Thymus (tissue), 14 donors: ENCODE results near the gene MRPS16. TPM values are rescaled to one million over a fixed set of nuclear protein-coding genes. Genes with fewer than 3 reads are reported as not detected.

Source experiments
- DNase-seq, 9 donors: peaks; one replicate each; pipeline ENCODE4 v3.0.0-alpha.2; 2013; ENCODE audit warnings: low spot score in 9 of 9, low read depth in 6 of 9, missing footprints in 1 of 9
- H3K27ac ChIP-seq, 2 donors: one replicate each; pipeline ENCODE4 v1.5.1; 2013; ENCODE audit warnings: control low read depth in 1 of 2, low read depth in 1 of 2, low read length in 1 of 2, mild to moderate bottlenecking in 1 of 2, moderate library complexity in 1 of 2
- H3K27me3 ChIP-seq, 2 donors: one replicate each; pipeline ENCODE4 v1.5.1; 2013; ENCODE audit warnings: low read length in 1 of 2; ENCODE audit not compliant: control insufficient read depth in 2 of 2, insufficient read depth in 1 of 2
- H3K36me3 ChIP-seq, 2 donors: one replicate each; pipeline ENCODE4 v1.5.1; 2013; ENCODE audit warnings: low read length in 1 of 2, mild to moderate bottlenecking in 1 of 2, moderate library complexity in 1 of 2; ENCODE audit not compliant: control insufficient read depth in 2 of 2, insufficient read depth in 2 of 2
- H3K4me1 ChIP-seq, 2 donors: one replicate each; pipeline ENCODE4 v1.5.1; 2013; ENCODE audit warnings: low read length in 2 of 2; ENCODE audit not compliant: control insufficient read depth in 2 of 2, insufficient read depth in 2 of 2
- H3K4me3 ChIP-seq, 2 donors: one replicate each; pipeline ENCODE4 v1.5.1; 2013; ENCODE audit warnings: low read length in 2 of 2, control low read depth in 1 of 2, mild to moderate bottlenecking in 1 of 2
- H3K9me3 ChIP-seq, 2 donors: one replicate each; pipeline ENCODE4 v1.5.1; 2013; ENCODE audit warnings: low read length in 1 of 2, mild to moderate bottlenecking in 1 of 2; ENCODE audit not compliant: control insufficient read depth in 2 of 2, insufficient read depth in 1 of 2
- WGBS: extraction: QIAGEN DNeasy Blood & Tissue Kit; methylation state at CpG from one replicate; pipeline ENCODE4 v1.1.7; 2013; 5-methylcytosine and 5-hydroxymethylcytosine counted together
- long read RNA-seq, 10 donors: transcript quantifications; one replicate each; lab custom pipeline, GENCODE V29; 2026
- polyA plus RNA-seq: library from polyadenylated mRNA; stranded (reverse); fragments of 200-250 nt; gene quantifications from one replicate; pipeline ENCODE4 v1.2.3, GENCODE V29; 2013
- total RNA-seq: library from RNA; stranded (reverse); fragments of 120-200 nt; gene quantifications from one replicate; pipeline ENCODE4 v1.2.4, GENCODE V29; 2013
- donor health status: healthy.

Gene MRPS16
- total RNA-seq (69.6 TPM), polyA plus RNA-seq (67.3 TPM)
- long read RNA-seq, donor 1, transcript MRPS16-202 (3 exons, 2,634 nt), result major isoform, 6 of 6 reads
- long read RNA-seq, donor 1, partial matches to known transcripts, result 0 of 6 reads
- long read RNA-seq, donor 1, other reads (novel, unspliced or antisense), result 0 of 6 reads
- long read RNA-seq, donor 2, result 0 reads
- long read RNA-seq, donor 3, transcript MRPS16-202 (3 exons, 2,634 nt), result major isoform, 81 of 101 reads
- long read RNA-seq, donor 3, partial matches to known transcripts, result 18 of 101 reads
- long read RNA-seq, donor 3, other reads (novel, unspliced or antisense), result 0 of 101 reads
- long read RNA-seq, donor 4, transcript MRPS16-202 (3 exons, 2,634 nt), result major isoform, 21 of 29 reads
- long read RNA-seq, donor 4, partial matches to known transcripts, result 5 of 29 reads
- long read RNA-seq, donor 4, other reads (novel, unspliced or antisense), result 0 of 29 reads
- long read RNA-seq, donor 5, transcript MRPS16-202 (3 exons, 2,634 nt), result major isoform, 82 of 105 reads
- long read RNA-seq, donor 5, partial matches to known transcripts, result 17 of 105 reads
- long read RNA-seq, donor 5, other reads (novel, unspliced or antisense), result 0 of 105 reads
- long read RNA-seq, donor 6, transcript MRPS16-202 (3 exons, 2,634 nt), result major isoform, 49 of 55 reads
- long read RNA-seq, donor 6, partial matches to known transcripts, result 0 of 55 reads
- long read RNA-seq, donor 6, other reads (novel, unspliced or antisense), result 0 of 55 reads
- long read RNA-seq, donor 7, transcript MRPS16-202 (3 exons, 2,634 nt), result major isoform, 36 of 50 reads
- long read RNA-seq, donor 7, partial matches to known transcripts, result 9 of 50 reads
- long read RNA-seq, donor 7, other reads (novel, unspliced or antisense), result 0 of 50 reads
- long read RNA-seq, donor 8, transcript MRPS16-202 (3 exons, 2,634 nt), result major isoform, 27 of 27 reads
- long read RNA-seq, donor 8, partial matches to known transcripts, result 0 of 27 reads
- long read RNA-seq, donor 8, other reads (novel, unspliced or antisense), result 0 of 27 reads
- long read RNA-seq, donor 9, transcript MRPS16-202 (3 exons, 2,634 nt), result major isoform, 34 of 39 reads
- long read RNA-seq, donor 9, partial matches to known transcripts, result 0 of 39 reads
- long read RNA-seq, donor 9, other reads (novel, unspliced or antisense), result 0 of 39 reads
- long read RNA-seq, donor 10, transcript MRPS16-202 (3 exons, 2,634 nt), result major isoform, 45 of 50 reads
- long read RNA-seq, donor 10, partial matches to known transcripts, result 0 of 50 reads
- long read RNA-seq, donor 10, other reads (novel, unspliced or antisense), result 0 of 50 reads

DNA sequence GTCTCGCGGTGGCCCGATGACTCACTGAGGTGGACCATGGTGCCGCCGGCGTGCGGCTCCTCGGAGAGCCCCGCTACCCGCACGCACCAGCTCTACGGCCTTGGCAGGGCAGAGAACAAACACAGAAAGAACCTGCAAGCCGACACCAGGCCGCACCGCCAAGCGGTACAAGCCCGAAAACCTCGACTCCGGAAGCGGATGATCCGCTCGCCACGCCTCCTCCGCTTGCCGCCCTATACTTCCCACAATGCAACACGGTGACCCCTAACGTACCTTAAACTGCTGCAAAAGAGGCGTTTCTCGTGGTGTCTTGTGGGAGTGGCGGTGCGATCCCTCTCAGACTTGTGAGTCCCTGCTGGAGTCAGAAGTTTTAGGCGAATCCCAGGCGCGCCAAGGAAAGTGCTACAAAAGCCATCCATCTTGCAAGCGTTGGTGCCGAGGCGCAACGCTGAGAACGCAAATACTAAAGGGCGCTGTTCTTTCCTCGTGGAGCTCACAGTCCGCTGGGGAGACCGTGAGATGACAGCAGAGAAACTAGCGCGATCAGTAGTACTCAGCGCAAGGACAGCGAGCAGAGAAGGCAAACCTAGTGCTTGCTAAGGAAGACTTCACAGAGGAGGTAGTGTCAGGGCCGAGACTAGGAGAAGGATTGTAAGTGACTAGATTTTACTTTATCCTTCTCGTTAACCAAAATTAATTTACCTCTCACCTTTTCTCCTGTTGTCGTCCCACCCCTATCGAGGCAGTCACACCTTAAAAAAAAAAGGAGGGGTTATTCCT lies at the start of gene MRPS16:
TSS of gene MRPS16 (minus strand) at position 200 of the 780 bp plus-strand sequence. CDS start at position 38, 162 bp downstream.
- no peaks in the 10 kb centered on the region for H3K9me3 ChIP-seq
- H3K4me1 ChIP-seq, result peaks cover 12 to 20% of the 10 kb centered on the region in 2 donors
- H3K4me3 ChIP-seq, result peak within 1 kb of the TSS; percentile 80 to 91
- H3K27ac ChIP-seq, result peak within 1 kb of the TSS; percentile 90 to 96
- H3K36me3 ChIP-seq, result peaks cover 4 to 14% of the 10 kb centered on the region in 2 donors
- DNase-seq, result peak; percentile 89 to 98 (median 96)
- no peaks in the 10 kb centered on the region for H3K27me3 ChIP-seq
- under 1% methylated on average over 51 of the region's 51 CpGs for WGBS

- no peaks in the 10 kb centered on the region for H3K4me1 ChIP-seq
- no peak overlapping the region for H3K27ac ChIP-seq
- no peaks in the 10 kb centered on the region for H3K9me3 ChIP-seq
- DNase-seq, result no peak
- no peaks in the 10 kb centered on the region for H3K36me3 ChIP-seq
- WGBS, result 89% methylated on average over 3 of the region's 3 CpGs
- no peak overlapping the region for H3K4me3 ChIP-seq
- H3K27me3 ChIP-seq, result no peaks in the 10 kb centered on the region
Observed at GRCh38 chr10:73296946-73297345, 44.5 kb upstream of the MRPS16 start.

- Histone ChIP-seq H3K27me3 (no peaks in the 10 kb centered on the region), H3K36me3 (no peaks in the 10 kb centered on the region), H3K4me1 (no peaks in the 10 kb centered on the region), H3K4me3 (no peak overlapping the region), H3K27ac (no peak overlapping the region), H3K9me3 (no peaks in the 10 kb centered on the region)
- no peak for DNase-seq
- 93% methylated on average over 3 of the region's 3 CpGs for WGBS
Observed at GRCh38 chr10:73293461-73293860, 41.0 kb upstream of the MRPS16 start.

DNA sequence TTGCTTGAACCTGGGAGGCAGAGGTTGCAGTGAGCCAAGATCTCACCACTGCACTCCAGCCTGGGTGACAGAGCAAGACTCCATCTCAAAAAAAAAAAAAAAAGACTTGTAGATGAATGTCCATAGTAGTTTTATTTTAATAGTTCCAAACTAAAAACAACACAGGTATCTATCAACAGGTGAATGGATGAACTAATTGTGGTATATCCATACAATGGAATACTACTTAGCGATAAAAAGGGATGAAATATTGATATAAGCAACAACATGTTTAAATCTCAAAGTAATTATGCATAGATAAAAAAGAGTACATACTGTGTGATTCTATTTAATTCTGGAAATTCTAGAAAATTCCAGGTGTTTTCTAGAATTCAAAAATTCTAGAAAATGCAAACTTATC lies 37.5 kb upstream of the MRPS16 start:
- H3K27me3 ChIP-seq, result no peaks in the 10 kb centered on the region
- no peaks in the 10 kb centered on the region for H3K36me3 ChIP-seq
- 100% methylated on average over 1 of the region's 1 CpG for WGBS

DNA sequence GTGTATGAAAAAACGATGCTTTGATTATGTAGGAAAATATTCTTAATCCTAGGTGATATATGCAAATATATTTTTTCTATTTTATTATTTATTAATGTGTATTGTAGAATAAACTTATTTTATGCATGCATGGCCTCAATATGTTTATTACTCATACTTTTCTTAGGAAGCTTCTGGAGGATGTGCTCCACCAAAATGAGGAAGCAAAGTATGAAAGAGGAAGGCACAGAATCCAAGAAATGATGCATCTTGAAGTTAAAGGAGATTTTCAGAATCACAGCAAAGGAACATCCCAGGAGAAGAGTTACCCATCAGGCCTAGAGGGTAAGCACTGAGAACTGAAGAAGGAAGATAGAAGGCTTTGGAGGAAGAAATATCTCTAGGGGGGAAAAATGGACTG lies 35.0 kb upstream of the MRPS16 start:
- Histone ChIP-seq H3K36me3 (no peaks in the 10 kb centered on the region), H3K9me3 (no peaks in the 10 kb centered on the region), H3K27me3 (no peaks in the 10 kb centered on the region), H3K4me3 (no peak overlapping the region), H3K27ac (no peak overlapping the region), H3K4me1 (no peaks in the 10 kb centered on the region)
- DNase-seq, result peak in 1 of 9 donors; percentile 4
- WGBS, result 98% methylated on average over 1 of the region's 1 CpG

More for the DNA sequence above, 37.5 kb upstream of the MRPS16 start:
- no peaks in the 10 kb centered on the region for H3K4me1 ChIP-seq
- no peaks in the 10 kb centered on the region for H3K9me3 ChIP-seq
- H3K27ac ChIP-seq, result no peak overlapping the region
- no peak for DNase-seq
- no peak overlapping the region for H3K4me3 ChIP-seq

- Histone ChIP-seq H3K9me3 (no peaks in the 10 kb centered on the region), H3K4me1 (no peaks in the 10 kb centered on the region), H3K4me3 (no peak overlapping the region), H3K27ac (no peak overlapping the region), H3K27me3 (no peaks in the 10 kb centered on the region), H3K36me3 (no peaks in the 10 kb centered on the region)
- WGBS, result 93% methylated on average over 3 of the region's 3 CpGs
- DNase-seq, result no peak
Observed at GRCh38 chr10:73281097-73281496, 28.7 kb upstream of the MRPS16 start.

DNA sequence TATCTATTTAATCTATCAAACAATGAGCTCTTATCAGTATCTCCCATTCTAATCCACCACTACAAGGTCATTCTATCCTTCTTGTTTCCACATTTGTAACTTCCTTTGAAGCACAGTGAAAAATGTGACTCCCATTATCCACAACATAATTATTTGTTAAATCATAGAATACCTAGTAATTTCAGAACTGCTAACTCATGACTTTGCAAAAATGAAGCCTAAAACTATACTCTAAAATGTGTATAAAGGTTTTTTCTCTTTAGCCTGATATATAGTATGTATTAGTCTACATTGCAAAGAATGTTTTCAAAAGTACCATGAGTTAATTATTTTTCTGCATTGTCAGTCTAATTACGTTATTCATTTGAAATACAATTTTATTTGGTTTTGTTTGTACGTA lies 12.0 kb upstream of the MRPS16 start:
- H3K4me3 ChIP-seq, result no peak overlapping the region
- no peaks in the 10 kb centered on the region for H3K36me3 ChIP-seq
- no peaks in the 10 kb centered on the region for H3K9me3 ChIP-seq
- H3K27me3 ChIP-seq, result no peaks in the 10 kb centered on the region
- H3K27ac ChIP-seq, result no peak overlapping the region
- WGBS, result 96% methylated on average over 2 of the region's 2 CpGs
- no peak for DNase-seq
- no peaks in the 10 kb centered on the region for H3K4me1 ChIP-seq

GRCh38 chr10:73263693-73264347 lies 11.4 kb upstream of the MRPS16 start:
- no peaks in the 10 kb centered on the region for H3K27me3 ChIP-seq
- H3K27ac ChIP-seq, result no peak overlapping the region
- WGBS, result 66% methylated on average over 1 of the region's 1 CpG
- H3K4me1 ChIP-seq, result no peaks in the 10 kb centered on the region
- no peaks in the 10 kb centered on the region for H3K9me3 ChIP-seq
- H3K36me3 ChIP-seq, result no peaks in the 10 kb centered on the region
- H3K4me3 ChIP-seq, result no peak overlapping the region
- peak in 1 of 9 donors; percentile 32 for DNase-seq
